SHP77 treated with DMSO at 0.1 percent for 48 hours (cell line): ENCODE data around the gene DLD.
"Not testable (repeated sequence)": the region's sequence is repeated elsewhere in the genome, so short reads cannot be mapped to it uniquely, and the experiment has no call there.

Experiments
- DNase-seq: peaks from one replicate; lab custom pipeline; 2025; lab: John Stamatoyannopoulos, UW

The DLD gene

DNA sequence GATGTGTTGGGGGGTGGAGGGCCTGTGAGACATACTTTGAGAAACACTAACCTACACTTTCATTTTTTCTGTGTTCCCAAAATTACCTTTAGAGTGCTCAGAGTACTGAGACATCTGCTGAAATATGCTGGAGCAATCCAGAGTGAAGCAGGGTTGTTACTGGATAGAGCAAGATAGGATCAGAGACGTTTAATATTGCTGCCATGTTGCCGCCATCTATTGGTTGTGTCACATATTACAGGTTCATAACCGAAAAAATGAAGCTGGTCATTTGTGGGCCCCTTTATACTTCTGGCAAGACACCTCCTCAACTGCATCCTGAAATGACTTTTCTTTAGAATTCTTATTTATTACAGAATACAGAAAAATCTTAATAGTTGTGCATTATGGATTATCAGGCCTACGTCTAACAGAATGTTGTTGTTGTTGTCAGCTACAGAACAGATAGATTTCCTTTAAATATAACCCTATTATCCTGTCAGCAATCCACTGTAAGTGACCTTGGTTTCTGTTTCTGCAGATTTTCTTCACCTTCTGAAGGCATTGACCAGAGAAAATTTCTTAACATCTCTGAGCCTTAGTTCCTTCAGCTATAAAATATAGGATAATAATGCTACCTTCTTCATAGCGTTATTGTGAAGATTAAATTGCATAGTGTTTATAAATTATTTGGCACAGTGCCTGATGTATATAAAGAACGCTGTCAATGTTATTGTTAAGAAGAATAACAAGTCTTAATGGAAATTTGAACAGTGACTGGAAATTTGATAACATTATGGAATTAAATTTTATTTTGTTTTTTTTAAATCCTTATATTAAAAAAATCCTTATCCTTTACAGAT is 16.2 kb upstream of the DLD start:
- DNase-seq: peak; percentile 43

DNA sequence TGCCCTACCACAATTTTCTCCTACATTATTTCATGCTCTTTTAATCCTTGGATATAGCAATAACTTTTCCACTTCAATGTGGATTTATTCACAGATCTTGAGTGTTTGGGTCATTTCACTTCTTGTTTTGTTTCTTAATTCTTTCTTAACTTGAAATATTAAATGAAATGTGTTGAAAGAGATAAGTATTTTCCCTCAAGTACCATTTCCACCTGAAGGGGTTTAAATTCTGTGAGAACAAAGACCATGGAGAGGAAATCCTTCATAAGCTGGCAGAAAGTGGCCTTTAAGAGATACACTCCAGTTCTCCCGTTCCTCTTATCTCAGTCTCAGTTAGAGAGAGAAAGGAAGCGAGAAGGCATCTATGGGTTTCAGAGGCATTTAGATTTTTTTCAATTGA is 14.1 kb upstream of the DLD start:
- no peak for DNase-seq

DNA sequence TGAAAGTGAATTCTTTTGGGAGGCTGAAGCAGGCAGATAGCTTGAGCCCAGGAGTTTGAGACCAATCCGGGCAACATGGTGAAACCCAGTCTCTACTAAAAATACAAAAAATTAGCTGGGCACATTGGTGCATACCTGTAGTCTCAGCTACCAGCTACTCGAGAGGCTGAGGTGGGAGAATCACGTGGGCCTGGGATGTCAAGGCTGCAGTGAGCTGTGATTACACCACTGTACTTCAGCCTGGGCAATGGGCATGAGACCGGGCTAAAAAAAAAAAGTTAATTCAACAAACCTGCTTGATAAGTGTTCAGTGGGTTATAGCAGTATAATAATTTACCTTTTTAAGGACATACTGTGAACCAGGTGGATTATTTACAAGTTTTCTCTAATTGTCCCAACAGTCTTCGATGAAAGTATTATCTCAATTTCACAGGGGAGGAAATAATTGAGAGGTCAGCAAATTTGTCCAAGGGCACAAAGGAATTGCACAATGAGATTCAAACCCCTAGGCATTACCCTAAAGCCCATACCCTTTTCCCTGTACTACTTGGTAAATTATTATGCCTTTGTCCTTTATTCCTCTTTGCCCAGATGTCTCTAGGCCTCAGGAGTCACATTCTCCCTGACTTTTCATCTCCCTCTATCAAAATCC is 13.1 kb upstream of the DLD start:
- DNase-seq: no peak

DNA sequence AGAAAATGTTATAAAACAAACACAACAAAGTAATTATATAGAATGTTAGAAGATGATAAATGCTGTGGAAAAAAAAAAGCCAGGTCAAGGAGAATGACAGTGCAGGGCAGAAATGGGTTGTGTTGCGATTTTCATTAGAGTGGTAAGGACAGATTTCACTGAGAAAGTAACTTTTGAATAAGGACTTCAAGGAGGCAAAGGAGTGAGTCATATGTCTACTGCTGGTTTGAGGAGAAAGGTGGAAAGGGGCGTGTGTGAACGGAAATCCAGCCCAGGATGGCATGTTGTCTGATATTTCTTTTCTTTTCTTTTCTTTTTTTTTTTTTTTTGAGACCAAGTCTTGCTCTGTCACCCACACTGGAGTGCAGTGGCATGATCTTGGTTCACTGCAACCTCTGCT is 12.3 kb upstream of the DLD start:
- no peak for DNase-seq

DNA sequence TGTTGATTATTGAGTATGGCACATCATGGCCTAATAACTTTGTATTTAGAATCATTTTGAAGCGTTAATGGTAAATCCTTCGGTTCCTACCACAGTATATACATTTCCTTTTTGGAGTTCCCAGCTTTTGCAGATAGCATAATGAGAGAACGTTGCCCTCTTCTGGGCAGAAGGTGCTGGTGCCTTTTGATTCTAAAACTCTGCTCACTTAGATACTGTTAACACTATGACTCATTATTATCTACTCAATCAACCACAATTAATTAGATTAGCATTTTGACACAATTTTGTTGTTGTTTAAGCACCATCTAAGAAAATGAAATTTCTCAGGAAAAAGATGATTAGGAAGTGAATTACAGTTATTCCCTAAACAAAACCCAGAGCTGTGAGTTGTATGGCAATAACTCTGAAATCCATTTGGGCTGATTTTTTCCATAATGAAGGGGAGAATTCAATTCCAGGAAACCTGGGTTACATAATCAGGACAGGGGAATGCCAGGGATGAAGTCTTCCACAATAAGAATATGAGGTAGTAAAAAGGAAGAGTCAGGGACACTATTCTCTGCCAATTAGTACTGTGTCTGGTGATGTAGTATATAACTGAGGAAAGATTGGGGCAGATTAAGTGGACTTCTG is 11.5 kb upstream of the DLD start:
- DNase-seq: peak; percentile 39

DNA sequence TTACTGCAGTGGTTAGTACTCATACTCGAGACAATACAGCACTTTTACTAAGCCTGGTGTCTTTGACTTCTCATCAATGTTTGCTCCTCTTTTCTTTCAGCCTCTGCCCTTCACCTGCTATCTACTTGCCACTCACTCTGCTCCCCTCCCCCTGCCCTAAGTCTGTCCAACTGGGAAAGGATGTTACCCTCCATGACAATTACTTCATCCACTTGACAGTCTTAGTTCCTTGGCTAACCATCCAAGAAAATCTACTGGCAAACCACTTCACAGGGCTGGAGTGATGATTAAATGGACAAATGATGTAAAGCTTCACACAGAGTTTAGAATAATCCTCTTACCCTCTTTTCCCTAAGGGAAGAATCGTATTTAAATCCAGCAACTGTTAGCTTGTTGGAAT is 8.2 kb upstream of the DLD start:
- DNase-seq: no peak

DNA sequence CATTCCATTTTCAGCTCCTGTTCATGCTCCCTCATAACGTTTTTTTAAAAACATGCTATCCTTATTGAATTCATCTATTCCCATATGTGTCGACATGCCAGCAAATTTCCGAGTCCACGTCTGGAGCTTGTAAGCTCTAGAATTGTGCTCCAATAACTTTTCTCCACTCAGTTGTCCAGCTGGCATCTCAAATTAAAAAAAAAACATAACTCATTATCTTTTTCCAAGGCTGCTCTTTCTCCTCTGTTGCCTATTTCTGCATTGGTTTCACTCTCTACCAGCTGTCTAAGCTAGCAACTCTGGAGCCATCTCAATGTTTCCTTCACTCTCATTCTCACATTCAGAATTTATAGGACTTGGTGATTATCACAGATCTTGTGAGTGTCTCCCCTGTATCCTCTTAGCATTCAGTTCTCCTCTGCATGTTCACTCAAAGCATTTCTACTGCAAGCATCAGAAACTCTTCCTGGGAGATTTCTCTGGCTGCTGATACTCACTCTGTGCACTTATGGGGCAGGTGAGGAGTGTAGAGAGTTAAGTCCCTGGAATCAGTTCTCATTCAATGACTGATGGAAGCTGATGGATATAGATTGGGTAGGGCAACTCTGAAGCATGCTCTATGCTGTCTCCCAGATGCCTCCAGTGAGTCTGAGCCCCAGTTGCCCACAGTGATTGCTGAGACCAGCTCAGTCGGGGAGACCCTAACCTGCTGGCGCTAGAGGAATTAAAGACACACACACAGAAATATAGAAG is 6.7 kb upstream of the DLD start:
- DNase-seq: no peak

DNA sequence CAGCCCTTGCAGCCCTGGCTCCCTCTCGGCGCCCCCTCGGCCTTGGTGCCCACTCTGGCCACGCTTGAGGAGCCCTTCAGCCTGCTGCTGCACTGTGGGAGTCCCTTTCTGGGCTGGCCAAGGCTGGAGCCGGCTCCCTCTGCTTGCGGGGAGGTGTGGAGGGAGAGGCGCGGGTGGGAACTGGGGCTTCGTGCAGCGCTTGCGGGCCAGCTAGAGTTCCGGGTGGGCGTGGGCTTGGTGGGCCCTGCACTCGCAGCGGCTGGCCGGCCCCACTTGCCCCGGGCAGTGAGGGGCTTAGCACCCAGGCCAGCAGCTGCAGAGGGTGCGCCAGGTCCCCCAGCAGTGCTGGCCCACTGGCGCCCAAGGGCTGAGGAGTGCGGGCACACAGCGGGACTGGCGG is 3.2 kb upstream of the DLD start:
- not testable (repeated sequence) for DNase-seq

DNA sequence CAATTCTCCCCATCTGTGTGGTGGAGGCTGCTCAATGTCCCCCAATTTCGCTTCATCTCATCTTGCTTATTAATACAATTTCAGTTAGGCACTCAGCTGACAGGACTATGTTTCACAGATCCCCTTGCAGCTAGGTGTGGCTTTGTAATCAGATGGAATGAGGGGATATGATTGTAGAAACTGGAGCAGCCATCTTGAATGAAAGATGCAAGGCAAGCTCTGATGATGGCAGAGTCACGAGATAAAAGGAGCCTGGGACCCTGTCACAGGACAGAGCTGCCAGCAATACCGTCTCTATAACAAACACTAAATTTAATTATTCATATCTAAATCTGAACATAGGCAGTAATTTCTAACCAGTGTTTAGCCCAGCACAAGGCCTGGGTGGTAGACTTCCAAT is 991 bp upstream of the DLD start:
- DNase-seq: no peak

DNA sequence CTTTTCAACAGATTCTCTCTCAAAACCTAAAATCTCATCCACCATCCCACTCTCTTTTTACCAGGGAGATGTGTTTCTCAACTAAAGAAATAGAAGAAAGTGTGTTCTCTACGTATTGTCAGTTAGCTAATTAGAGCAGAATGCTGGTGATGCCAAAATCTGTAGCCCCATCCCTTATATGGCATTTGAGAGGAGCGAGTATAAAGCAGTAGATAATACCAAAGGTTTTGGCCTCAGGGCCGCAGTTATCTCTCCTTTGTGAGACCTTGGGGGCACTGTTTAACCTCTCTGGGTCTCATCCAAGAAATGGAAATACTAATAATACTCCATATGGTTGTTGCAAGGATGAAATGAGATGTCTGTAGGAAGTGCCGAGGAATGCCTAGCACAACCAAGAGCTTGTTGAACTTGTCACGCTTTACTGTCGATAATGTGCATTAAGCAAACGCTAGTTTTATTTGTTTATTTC is 456 bp upstream of the DLD start:
- DNase-seq: no peak

DNA sequence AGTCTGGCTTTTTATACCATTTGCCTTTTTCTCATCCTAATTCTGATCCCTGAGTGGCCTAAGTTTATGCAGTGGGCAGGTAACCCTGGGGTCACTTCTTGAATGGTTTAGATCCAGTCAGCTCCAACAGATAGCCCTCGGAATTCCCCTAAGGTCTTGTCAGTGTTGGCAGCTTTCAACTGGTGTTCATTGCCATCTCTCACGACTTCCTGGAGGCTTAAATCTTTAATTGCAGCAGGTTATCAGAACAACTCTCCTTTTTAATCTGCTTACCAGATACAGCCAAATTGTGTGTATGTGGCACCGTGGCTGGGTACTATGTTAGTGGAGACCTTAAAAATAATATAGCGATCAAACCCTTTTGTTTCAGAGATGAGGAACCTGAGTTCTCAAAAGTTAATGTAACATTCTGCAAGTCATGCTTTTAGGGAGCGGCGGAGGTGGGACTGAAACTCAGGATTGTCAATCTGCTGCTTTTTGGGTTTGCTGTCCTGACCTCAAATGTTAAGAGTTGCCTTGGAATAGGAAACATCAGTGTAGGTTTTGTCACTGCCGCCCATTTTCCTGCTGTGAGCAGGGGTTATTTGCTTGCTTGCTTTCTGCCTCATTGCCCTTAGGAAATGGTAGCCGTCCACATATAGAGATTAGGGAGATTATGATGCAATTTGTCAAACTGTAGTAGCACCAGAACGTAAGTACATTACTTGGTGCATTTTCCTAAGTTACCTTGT is 818 bp downstream of the DLD start:
- DNase-seq: no peak

DNA sequence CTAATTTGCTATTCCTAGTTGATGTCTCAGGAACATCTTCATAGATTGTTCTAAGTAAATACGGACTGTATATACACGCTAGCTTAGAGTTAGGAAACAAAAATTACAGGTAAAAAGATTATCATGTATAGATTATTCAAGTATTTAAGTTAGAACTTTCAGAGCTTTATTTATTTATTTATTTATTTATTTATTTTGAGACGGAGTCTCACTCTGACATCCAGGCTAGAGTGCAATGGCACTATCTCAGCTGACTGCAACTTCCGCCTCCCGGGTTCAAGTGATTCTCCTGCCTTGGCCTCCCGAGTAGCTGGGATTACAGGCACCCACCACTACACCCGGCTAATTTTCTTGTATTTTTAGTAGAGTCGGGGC is 1.4 kb downstream of the DLD start:
- not testable (repeated sequence) for DNase-seq

DNA sequence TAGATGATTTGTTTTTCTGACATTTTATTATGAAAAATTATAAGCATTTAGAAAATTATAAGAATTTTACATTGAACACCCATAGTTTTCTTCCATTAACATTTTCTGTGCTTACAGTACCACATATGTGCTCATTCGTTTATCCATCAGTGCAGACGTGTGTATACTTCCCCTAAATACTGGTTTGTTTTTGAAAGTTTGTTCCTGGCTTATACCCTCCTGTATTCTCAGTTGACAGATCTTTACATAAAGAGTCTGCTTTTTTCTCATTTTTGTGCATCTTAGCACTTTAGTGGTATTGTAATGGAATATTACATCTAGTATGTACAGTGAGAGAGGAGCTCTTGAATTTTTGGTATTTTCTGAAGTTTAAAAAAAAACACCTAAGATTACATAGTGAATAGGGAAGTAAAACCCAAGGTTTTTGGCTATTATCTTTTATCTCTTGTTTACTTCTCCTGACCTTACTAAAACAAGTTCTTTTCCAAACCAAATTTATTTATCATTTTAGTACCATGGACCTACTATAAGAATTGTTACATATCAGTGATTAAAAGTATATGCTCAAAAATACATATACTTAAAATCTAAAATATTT is 8.1 kb downstream of the DLD start:
- no peak for DNase-seq

DNA sequence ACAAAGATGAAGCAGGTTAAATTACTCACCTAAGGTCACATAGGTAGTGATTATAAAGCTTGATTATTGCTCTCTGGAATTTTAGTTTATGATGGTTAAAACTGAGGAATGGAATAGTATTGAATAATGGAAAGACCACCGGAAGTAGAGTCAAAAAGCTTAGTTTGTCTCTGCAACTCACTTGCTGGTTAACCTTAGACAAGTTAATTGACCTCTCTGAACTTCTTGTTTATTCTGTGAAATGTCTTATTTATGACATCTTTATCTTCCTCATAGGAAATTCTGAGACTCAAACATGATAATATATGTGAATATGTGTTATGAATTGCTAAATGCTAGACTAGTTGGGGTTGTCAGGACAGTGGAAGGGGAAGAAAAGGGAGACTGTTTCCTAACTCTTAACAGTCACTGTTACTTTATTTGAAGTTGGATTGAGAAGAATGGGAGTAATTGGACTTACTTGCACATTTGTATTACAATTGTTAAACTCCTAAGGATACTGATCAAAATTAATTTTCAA is 9.6 kb downstream of the DLD start:
- DNase-seq: no peak

DNA sequence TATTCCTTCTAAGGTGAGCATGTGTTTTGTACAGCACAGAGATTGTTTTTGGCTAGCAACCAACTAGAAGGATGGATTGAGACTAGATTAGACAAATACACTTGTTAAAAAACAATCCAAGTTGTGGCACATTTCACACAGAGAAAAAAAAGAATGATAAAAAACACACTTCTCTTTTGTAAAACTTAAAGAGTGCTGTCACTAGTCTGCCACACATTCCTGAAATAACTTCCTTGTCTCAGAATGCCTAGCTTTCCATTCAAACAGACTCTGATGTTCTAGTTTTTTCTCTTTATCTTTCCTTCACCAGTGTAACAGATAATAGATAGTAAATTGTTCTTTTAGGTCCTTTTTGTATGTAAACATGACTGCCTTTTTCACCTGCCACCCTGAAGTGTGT is 11.4 kb downstream of the DLD start:
- DNase-seq: no peak

DNA sequence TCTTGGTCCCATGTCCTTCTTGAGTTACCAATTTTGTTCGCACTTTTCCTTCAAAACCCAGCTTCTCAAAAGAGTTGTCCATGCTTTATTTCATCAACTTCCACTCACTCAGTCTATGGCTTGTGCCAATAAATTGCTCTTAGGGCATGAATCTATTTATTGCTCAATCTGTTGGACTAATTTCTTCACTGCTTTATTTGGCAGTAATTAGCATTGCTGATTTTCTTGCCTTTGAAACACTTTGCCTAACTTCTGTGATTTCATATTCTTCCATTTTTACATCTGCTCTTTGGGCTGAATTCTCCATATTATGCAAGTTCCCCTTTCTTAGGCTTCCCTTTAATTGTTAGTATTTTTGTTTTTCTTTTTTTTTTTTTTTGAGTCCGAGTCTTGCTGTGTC is 16.8 kb downstream of the DLD start:
- DNase-seq: no peak

DNA sequence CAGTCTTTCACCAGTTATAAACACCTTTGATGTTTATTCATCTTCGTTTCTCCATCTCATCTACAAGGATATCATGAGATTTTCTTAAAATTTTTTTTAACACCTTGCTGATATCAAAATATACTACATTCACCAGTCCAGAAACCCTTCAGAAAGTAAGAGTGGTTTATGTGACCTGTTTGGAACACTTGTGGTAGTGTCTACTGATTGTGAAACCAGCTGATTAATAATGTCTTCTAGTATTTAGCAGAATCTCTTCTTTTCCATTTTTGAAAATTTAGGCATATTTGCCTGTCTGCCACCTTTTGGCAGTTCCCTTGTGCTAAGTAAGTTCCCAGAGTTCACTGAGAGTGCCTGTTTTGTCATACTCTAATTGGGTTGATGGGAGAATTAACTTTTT is 18.5 kb downstream of the DLD start:
- no peak for DNase-seq

DNA sequence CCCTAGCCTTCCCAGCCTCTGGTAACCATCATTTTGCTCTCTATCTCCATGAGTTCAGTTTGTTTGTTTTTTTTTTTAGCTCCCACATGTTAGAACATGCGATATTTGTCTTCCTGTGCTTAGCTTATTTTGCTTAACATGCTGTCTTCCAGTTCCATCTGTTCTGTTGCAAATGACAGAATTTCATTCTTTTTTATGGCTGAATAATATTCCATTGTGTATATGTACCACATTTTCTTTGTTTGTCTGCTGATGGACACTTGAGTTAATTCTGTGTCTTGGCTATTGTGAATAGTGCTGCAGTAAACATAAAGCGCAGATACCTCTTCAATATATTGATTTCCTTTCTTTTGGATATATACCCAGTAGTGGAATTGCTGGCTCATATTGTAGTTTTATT is 21.0 kb downstream of the DLD start:
- DNase-seq: no peak

DNA sequence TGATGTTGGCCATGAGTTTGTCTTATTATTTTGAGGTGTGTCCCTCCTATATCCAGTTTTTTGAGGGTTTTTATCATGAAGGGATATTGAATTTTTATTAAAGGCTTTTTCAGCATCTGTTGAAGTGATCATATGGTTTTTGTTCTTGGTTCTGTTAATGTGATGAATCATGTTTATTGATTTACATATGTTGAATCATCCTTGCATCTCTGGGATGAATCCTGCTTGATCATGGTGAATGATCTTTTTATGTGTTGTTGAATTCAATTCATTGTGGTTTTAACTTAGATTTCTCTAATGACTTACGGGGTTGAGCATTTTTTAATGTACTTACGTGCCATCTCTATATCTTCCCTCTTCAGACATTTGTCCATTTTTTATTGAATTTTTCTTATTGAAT is 22.9 kb downstream of the DLD start:
- DNase-seq: no peak

DNA sequence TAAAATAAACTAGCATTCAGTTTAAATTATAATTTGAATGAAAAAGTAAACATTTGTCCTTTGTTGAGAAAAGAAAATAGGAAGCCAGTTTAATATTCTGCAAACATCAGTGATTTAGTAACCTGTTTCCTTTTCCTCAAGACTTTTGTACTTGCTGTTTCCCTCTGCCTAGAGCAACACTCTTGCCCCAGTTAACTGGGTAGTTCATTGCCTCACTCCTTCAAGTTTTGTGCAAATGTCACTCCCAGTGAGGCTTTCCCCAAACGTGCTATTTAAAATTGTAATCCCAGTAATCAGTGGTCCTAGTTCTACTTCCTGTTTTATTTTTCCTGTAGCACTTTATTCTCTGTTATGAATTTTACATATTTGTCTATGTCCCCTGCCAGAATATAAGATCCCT is 23.8 kb downstream of the DLD start:
- DNase-seq: no peak

DNA sequence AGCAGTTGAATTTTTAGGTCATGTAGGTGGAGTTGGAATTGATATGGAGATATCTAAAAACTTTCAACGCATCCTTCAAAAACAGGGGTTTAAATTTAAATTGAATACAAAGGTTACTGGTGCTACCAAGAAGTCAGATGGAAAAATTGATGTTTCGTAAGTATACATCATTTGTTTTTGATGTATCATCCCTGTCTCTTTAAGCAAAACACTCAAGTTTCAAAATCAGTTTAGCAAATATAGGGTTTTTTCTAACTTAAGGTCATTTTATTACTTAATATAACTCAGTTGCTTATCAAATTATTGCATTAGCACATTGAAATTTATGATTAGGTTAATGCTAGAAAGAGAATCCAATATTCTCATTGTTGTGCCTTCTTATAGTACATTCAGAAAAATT is 24.6 kb downstream of the DLD start:
- DNase-seq: no peak
